ENCODE results near the gene KIF1A.
"Not testable (repeated sequence)": the region's sequence is repeated elsewhere in the genome, so short reads cannot be mapped to it uniquely, and the experiment has no call there.

KIF1A gene

DNA sequence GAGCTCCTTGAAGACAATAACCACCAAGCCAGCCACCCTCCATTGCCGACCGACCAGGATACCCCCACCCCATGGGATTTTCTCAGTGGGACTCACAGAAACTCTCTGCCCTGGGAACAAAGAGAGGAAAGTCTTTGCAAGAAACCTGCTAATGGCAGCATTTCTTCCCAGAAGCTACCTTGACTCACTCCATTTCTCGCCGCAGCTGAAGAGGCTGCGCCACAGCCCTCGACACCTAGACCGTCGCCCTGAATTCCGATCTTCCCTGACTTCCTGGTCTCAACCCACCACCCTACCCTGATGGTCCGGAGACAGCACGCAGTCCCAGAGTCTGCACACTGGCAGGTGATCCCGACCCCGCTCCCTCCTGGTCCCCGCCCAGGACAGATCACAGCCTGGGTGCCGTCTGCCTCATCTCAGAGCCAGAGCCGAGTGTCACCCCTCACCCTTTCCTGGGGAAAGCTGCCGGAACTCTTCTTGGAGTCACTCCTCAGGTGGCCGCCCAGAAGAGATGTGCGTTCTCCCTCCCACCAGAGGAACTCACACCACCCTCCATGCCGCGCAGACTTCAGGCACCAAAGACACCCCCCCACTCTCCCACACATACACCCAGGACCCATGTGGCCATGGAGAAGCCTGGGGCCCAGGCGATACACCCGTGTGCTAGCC is 103.8 kb downstream of the KIF1A start:
- no peak for DNase-seq

DNA sequence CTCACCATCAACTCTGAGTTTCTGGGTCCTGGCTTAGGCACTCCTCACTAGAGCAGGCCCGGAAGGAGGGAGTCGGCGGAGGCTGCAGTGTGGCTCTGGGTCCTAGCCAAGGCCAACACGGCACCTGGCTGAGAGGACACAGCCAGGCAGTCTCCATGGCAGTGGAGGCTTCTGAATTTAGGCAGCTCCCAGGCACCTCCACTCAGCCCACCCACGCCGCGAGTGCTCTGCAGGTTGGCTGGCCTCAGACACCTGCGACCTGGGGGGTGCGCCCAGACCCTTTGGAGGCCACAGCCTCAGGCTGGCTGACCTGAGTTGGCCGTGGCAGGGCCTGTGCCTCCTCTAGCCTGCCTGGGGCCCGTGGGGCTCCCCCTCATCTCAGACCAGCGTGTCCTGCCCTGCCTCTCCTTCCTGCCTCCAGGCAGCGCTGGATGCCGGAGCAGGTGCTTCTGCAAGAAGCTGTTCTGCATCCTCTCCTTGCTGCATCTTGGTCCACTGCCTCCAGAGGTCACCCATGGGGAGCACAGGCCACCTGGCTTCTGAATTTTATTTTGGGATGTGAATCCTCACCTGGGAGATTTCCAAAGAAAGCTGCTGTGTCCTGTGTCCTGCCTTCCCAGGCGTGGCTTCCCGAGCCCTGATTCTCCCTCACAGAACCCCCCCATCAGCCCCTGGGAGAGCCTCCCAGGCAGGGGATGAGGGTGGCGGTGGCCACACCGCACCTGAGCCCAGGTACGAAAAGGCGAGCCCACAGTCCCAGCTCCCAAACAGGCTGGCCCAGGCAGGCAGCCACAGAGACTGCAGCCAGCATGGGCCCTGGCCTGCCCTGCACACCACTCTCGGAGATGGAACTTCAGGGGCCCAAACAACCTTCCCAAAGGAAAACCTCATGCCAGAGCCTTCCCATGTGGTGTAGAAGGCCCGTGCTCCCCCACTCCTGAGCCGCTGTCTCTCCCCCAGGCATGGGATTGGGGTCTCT is 105.0 kb downstream of the KIF1A start:
- DNase-seq: peak; percentile 49

DNA sequence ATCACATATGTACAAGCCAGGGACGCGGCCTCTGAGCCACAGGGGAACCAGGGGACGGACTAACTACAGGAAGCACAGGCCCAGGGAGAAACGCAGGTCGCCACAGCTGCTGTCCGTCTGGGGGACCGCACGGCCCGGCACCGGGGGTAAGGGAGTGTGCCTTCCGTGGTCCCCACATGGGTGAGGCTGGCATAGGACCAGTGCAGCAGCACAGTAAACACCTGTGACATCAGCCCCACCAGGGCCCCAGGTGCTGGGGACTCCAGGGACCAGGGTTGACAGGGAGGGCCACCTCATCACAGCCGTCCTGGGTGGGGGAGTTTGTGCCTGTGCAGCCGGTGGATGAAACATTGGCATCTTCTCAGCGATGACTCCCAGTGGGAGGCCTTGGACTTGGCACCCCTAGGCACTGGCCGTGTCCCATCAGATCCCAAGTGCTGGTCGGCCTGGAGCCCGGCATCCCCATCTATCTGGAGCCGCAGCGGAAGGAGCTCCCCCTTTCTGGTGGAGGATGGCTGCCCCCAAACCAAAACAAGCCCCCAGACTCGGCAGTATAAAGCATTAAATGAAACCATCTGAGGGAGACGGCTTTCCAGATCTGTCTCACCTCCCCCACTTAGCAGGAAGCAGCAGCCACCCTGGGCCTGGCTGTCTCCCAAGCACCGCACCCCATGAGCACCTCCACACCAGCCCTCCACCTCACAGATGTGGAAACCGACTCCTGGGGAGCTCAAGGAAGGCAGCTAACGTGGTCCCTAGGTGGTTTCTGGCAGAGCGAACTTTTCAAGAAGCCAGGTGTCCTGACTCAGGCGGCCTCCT is 105.9 kb downstream of the KIF1A start:
- DNase-seq: peak; percentile 46

GRCh38 chr2:240713071-240713927 is 106.7 kb downstream of the KIF1A start:
- peak; percentile 57 for DNase-seq

- no peak for DNase-seq
Measured at GRCh38 chr2:240712121-240712520, 107.9 kb downstream of the KIF1A start.

DNA sequence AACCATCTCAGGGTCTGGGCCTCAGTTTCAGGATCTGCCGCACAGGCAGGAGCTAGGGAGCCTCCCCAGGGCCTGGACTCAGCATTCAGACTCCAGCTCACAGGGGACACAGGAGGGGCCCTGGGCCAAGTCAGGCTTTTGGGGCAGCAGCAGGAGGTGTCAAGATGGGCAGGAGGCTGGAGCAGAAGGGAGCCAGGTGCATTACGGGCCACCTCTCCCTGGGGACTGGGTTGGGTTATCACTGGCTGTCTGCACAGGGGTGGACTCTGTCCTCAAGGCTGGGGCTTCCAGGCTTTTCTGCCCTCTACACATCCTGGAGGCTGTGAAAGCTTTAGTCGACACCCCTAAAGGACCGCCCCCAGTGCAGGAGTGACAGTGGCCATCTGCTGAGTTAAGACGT is 108.3 kb downstream of the KIF1A start:
- DNase-seq: peak; percentile 29

DNA sequence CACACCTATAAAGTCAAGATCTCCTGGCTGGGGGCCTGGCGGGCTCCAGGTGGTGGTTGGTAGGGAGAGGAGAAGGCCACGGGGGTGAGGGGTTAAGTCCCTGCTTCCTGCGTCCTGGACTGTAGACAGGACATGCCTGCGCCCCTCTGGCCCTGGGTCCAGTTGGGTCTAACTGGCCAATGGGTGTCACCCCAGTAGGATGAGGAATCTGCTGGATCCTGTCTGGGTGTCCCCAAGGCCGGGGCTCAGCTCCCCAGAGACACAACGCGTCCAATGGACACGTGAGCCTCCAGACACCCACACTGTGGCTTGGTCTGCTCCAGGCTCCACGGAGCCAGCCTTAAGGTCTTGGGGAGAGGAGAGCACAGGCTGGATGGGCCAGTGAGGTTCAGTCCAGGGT is 108.7 kb downstream of the KIF1A start:
- no peak for DNase-seq

DNA sequence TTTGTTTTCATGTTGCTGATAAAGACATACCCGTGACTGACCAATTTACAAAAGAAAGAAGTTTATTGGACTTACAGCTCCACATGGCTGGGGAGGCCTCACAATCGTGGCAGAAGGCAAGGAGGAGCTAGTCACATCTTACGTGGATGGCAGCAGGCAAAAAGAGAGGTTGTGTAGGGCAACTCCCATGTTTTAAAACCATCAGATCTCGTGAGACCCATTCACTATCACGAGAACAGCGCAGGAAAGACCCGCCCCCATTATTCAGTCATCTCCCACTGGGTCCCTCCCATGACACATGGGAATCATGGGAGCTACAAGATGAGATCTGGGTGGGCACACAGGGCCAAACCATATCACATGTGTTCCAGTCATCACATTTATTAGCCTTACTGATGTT is 111.6 kb downstream of the KIF1A start:
- DNase-seq: no peak

GRCh38 chr2:240707821-240708220 is 112.2 kb downstream of the KIF1A start:
- DNase-seq: no peak

DNA sequence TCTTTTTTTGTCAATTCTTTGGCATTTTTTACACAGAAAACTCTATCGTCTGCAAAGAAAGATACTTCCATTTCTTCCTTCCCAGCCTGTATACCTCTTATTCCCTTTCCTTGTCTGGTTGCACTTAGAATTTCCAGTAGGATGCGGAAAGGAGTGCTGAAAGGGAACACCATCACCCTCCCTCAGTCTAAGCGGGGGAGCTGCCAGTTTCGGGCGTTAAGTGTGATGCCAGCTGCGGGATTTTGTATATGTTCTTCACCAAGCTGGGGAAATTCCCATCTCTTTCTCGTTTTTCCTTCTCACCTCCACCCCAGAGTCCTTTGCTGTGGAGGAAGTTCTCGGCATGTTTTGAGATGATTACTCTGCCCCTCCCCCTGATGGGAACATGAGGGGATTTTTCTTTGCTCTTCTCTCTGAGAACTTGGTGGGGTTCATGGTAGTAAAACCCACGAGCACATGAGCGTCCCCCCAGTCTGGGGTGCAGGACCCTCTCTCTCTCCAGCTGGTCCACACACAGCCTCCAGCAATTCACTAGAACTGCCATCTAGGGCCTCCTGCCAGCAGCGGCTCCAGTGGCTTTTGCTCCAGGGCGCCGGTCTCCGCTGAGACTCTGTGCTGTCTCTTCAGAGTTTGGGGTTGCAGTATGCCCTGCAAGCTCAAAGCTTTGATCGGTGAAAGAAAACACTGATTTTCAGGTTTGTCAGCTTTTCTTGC is 112.8 kb downstream of the KIF1A start:
- DNase-seq: no peak

GRCh38 chr2:240705204-240705791 is 114.7 kb downstream of the KIF1A start:
- DNase-seq: no peak

DNA sequence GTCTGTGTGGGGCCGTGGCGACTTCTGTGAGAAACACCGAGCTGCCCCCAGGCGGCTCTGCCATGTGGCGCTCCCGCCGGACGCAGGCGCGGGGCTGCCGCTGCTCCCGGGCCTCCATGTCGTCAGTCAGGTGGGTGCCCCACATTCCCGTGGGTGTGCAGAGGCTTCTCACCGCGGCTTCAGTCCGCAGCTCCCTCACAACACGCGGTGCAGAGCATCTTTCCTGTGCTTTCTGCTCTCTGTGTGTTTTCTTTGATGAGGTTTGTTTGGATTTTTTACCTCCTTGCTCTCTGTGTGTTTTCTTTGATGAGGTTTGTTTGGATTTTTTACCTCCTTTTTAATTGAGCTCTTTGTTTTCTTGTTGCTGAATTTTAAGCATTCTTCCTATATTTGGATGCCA is 115.4 kb downstream of the KIF1A start:
- DNase-seq: no peak

- no peak for DNase-seq
Measured at GRCh38 chr2:240703417-240704341, 116.3 kb downstream of the KIF1A start.

DNA sequence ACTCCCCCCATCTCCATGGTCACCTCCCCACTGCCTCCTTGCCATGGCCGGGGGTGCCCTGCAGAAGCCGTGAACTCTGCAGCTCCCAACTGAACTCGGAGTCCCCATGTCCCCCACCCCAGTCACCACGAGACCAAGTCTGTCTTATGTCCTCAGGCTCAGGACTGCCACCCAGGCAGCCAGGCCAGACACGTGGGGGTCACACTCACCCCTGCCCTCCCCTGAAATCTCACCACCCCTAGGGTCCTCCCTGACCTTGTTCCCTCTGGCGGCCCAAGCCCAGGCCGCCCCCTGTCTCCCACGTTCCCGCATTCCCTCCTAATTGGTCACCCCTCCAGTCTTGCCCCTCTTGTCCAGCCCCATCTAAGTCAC is 117.4 kb downstream of the KIF1A start:
- DNase-seq: no peak

DNA sequence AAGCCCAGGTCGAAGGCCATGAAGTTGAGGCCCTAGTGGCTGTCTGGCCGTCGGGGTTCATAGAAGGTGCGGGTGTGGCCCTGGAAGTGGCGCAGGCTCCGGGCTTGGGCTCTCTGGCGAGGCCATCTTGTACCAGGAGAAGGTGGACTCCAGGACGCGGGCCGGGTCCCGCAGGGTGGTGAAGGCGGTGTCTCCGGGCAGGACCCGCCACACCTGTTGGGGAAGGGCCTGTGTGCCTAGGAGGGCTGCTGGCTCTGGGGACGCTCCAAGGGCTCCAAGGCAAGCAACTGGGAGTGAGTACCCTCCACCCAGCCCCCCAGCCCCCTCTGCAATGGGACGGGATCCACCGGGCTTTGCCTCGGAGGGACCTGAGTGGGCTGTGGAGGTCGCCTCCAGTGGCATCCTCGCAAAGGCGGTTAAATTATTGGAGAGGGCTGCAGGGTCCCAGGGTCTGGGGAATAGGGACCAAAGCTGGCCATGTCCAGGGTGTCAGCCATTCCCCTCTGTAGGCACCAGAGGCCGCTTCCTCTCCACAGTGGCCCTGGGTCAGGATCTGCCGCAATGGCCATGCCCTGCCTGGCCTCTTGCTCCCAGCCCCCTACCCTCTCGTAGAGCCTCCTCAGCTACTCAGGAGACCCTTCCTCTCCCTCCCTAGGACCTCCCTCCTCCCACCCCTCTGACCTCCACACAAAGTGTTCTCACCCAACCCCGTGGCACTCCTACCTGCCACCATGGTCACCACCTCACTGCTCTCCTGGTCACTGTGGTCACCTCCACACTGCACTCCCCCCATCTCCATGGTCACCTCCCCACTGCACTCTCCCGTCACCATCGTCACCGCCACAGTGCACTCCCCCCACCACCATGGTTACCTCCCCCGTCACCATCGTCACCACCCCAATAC is 118.0 kb downstream of the KIF1A start:
- no peak for DNase-seq

DNA sequence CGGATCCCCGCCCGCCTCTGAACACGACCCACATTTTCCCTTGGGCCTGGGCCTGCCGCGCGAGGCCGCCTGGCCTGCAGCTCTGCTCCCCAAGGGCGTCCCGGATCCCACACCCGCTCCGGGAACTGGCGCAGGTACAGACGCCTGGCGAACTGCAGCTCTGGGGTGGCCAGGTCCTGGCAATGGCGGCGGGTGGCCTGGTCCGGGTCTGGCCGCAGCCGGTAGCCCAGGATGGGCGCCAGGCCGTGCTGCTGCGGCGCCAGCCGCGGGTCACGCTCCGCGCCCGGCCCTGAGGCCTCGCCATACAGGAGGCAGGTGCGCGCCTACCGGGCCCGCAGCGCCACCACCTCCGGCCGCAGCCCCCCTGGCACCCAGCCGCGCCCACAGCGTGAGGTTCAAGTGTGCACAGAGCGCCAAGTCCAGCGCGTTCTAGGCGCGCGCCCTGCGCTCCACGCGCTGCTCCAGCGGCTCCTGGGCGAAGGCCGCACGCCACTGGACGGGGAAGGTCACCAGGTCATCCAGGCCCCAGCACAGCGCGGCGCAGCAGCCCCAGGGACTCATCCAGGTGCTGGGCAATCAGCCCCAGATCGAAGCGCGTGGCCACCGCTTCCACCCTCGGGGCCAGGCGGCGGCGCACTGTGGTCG is 118.8 kb downstream of the KIF1A start:
- no peak for DNase-seq

DNA sequence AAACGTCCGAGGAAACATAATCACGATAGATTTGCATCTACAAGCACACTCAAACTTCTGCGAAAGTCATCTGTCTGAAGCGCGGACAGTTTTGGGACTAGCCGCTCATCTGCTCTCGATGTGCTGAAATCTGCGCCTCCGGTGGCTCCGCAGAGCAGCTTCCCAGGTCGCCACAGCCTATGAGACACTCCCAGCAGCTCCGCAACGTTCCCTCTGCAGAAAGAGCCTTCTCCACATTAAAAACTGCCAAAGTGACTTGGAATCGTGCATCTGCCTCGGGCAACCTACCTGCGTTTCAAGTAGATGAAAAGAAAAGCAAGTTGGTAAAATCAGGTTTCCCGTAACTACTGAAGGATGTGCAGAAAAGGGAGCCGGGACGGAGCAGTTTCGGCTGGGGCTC is 119.4 kb downstream of the KIF1A start:
- DNase-seq: not testable (repeated sequence)

- not testable (repeated sequence) for DNase-seq
Measured at GRCh38 chr2:240699835-240700234, 120.2 kb downstream of the KIF1A start.

All from NCI-H82 (cell line).